T follicular helper cell (primary cell): Measurements from ENCODE around the gene FAM89A.
"Not testable (repeated sequence)": the region's sequence is repeated elsewhere in the genome, so short reads cannot be mapped to it uniquely, and the experiment has no call there.

Experiments used
- DNase-seq: peaks from one replicate; pipeline ENCODE4 v3.0.0-alpha.2; 2020; ENCODE audit warnings: low read depth

The FAM89A gene

GRCh38 chr1:231057410-231057809 lies 17.4 kb upstream of the FAM89A start:
- DNase-seq, result no peak

- DNase-seq, result no peak
Measured at GRCh38 chr1:231055271-231055670, 15.2 kb upstream of the FAM89A start.

GRCh38 chr1:231053493-231054162 lies 13.6 kb upstream of the FAM89A start:
- no peak for DNase-seq

- DNase-seq, result no peak
Measured at GRCh38 chr1:231052777-231053176, 12.7 kb upstream of the FAM89A start.

GRCh38 chr1:231050932-231051331 lies 10.9 kb upstream of the FAM89A start:
- DNase-seq, result not testable (repeated sequence)

GRCh38 chr1:231050395-231050794 lies 10.3 kb upstream of the FAM89A start:
- DNase-seq, result no peak

GRCh38 chr1:231049121-231049979 lies 9.3 kb upstream of the FAM89A start:
- no peak for DNase-seq

- DNase-seq, result not testable (repeated sequence)
Measured at GRCh38 chr1:231048419-231048818, 8.4 kb upstream of the FAM89A start.

GRCh38 chr1:231047529-231047928 lies 7.5 kb upstream of the FAM89A start:
- not testable (repeated sequence) for DNase-seq

- DNase-seq, result no peak
Measured at GRCh38 chr1:231046730-231047395, 6.8 kb upstream of the FAM89A start.

GRCh38 chr1:231045921-231046729 lies 6.1 kb upstream of the FAM89A start:
- not testable (repeated sequence) for DNase-seq

- no peak for DNase-seq
Measured at GRCh38 chr1:231045286-231045685, 5.2 kb upstream of the FAM89A start.

- DNase-seq, result no peak
Measured at GRCh38 chr1:231044588-231044987, 4.5 kb upstream of the FAM89A start.

- no peak for DNase-seq
Measured at GRCh38 chr1:231041719-231042261, 1.7 kb upstream of the FAM89A start.

GRCh38 chr1:231040800-231041718 lies 1.0 kb upstream of the FAM89A start:
- no peak for DNase-seq

- DNase-seq, result peak; percentile 1
Measured at GRCh38 chr1:231039161-231040018, 664 bp downstream of the FAM89A start.

- DNase-seq, result no peak
Measured at GRCh38 chr1:231037585-231038517, 2.2 kb downstream of the FAM89A start.

GRCh38 chr1:231036416-231036815 lies 3.6 kb downstream of the FAM89A start:
- DNase-seq, result no peak
